H1 (cell line): ENCODE data around the gene GNAT1. TPM values are rescaled to one million over a fixed set of nuclear protein-coding genes. Genes with fewer than 3 reads are reported as not detected.

Experiments
- CTCF ChIA-PET: fragments of 300-600 bp; sonication (Branson Sonifier 250); formaldehyde crosslinking; loops from one replicate; lab custom pipeline; 2021; ENCODE audit not compliant: partially characterized antibody; lab: Charles Lee
- POLR2A ChIA-PET: fragments of 300-600 bp; sonication (Branson Sonifier 250); formaldehyde crosslinking; loops from one replicate; lab custom pipeline; 2021; ENCODE audit warnings: inconsistent platforms; ENCODE audit not compliant: partially characterized antibody; lab: Charles Lee
- DNase-seq, 2 experiments: peaks; one replicate each; pipeline versions ENCODE4 v3.0.0 to v3.0.0-alpha.2; 2010 to 2022; ENCODE audit warnings: low spot score in 2 of 2, low read depth in 1 of 2, mixed read lengths in 1 of 2
- FAIRE-seq: peaks from 2 replicates; lab custom pipeline; 2011; peaks lifted over from hg19 to GRCh38; lab: Jason Lieb, UNC
- H2AFZ ChIP-seq: 2 replicates; pipeline ENCODE4 v1.8.1; 2012; ENCODE audit warnings: low read length, inconsistent platforms
- H2AK5ac ChIP-seq: 2 replicates; pipeline ENCODE4 v1.6.1; 2013; ENCODE audit warnings: low read depth, low read length
- H2BK120ac ChIP-seq: replicated peaks from 2 replicates; pipeline ENCODE3; 2013; ENCODE audit warnings: low read depth, low read length, inconsistent platforms
- H2BK12ac ChIP-seq: 2 replicates; pipeline ENCODE4 v1.6.1; 2013; ENCODE audit warnings: low read depth, low read length
- H2BK15ac ChIP-seq: 2 replicates; pipeline ENCODE4 v1.6.1; 2013; ENCODE audit warnings: low read length
- H2BK20ac ChIP-seq: 2 replicates; pipeline ENCODE4 v1.6.1; 2013; ENCODE audit warnings: low read length
- H2BK5ac ChIP-seq: 2 replicates; pipeline ENCODE4 v1.6.1; 2013; ENCODE audit warnings: low read depth, low read length
- H3K14ac ChIP-seq: 2 replicates; pipeline ENCODE4 v1.6.1; 2013; ENCODE audit warnings: inconsistent platforms; ENCODE audit not compliant: insufficient read length
- H3K18ac ChIP-seq: 2 replicates; pipeline ENCODE4 v1.6.1; 2013; ENCODE audit warnings: low read length; ENCODE audit errors: extremely low read depth
- H3K23ac ChIP-seq: 2 replicates; pipeline ENCODE4 v1.6.1; 2013; ENCODE audit warnings: inconsistent platforms; ENCODE audit not compliant: insufficient read length
- H3K23me2 ChIP-seq: 2 replicates; pipeline ENCODE4 v1.6.1; 2013; ENCODE audit warnings: low read depth, low read length
- H3K27ac ChIP-seq: 2 replicates; pipeline ENCODE4 v1.6.1; 2011; ENCODE audit warnings: low read depth, low read length, inconsistent platforms
- H3K27me3 ChIP-seq, 4 experiments: replicated peaks in 1 of 4; 1 replicate in 1 of 4; 2 replicates in 3 of 4; pipeline versions ENCODE4 v1.6.1 to v1.8.1; 2011 to 2013; ENCODE audit warnings: low read length in 3 of 4, mild to moderate bottlenecking in 3 of 4, inconsistent platforms in 2 of 4, mixed read lengths in 2 of 4, moderate library complexity in 1 of 4; ENCODE audit not compliant: control insufficient read depth in 3 of 4, insufficient read depth in 3 of 4; ENCODE audit errors: extremely low read depth in 1 of 4
- H3K36me3 ChIP-seq, 4 experiments: 2 replicates each; pipeline versions ENCODE4 v1.6.1 to v1.8.1; 2011 to 2013; ENCODE audit warnings: mild to moderate bottlenecking in 4 of 4, low read length in 3 of 4, moderate library complexity in 2 of 4, control low read depth in 1 of 4, inconsistent platforms in 1 of 4; ENCODE audit not compliant: insufficient read depth in 4 of 4, control insufficient read depth in 2 of 4
- H3K4ac ChIP-seq: replicated peaks from 2 replicates; pipeline ENCODE3; 2013; ENCODE audit warnings: low read length, low read depth, mixed read lengths, inconsistent platforms; ENCODE audit not compliant: insufficient read length
- H3K4me1 ChIP-seq, 4 experiments: replicated peaks in 1 of 4; 1 replicate in 1 of 4; 2 replicates in 3 of 4; pipeline versions ENCODE4 v1.6.1 to v1.8.1; 2011 to 2013; ENCODE audit warnings: low read length in 3 of 4, inconsistent platforms in 2 of 4, mixed read lengths in 1 of 4; ENCODE audit not compliant: insufficient read depth in 4 of 4, control insufficient read depth in 3 of 4
- H3K4me2 ChIP-seq, 2 experiments: 2 replicates each; pipeline versions ENCODE4 v1.6.1 to v1.8.1; 2011 to 2013; ENCODE audit warnings: low read depth in 2 of 2, low read length in 2 of 2, control low read depth in 1 of 2, inconsistent platforms in 1 of 2, mild to moderate bottlenecking in 1 of 2; ENCODE audit not compliant: insufficient read depth in 1 of 2
- H3K4me3 ChIP-seq, 4 experiments: fragments of 200-600, 300-600 bp in 1 of 4; sonication (generic), shearing (Covaris generic), sonication (Bioruptor Twin) in 1 of 4; 2 replicates each; pipeline versions ENCODE4 v1.5.1 to v1.8.1; 2011 to 2016; ENCODE audit warnings: low read length in 4 of 4, low read depth in 3 of 4, control low read depth in 2 of 4, inconsistent platforms in 2 of 4, mild to moderate bottlenecking in 2 of 4, mixed read lengths in 1 of 4, moderate library complexity in 1 of 4; ENCODE audit not compliant: insufficient read depth in 2 of 4; ENCODE audit errors: extremely low read depth in 1 of 4
- H3K56ac ChIP-seq: replicated peaks from 2 replicates; pipeline ENCODE3; 2013; ENCODE audit warnings: low read depth, mild to moderate bottlenecking, mixed read lengths, low read length, inconsistent platforms; ENCODE audit not compliant: insufficient read length
- H3K79me1 ChIP-seq: 2 replicates; pipeline ENCODE4 v1.6.1; 2013; ENCODE audit warnings: low read depth, low read length, control low read depth
- H3K79me2 ChIP-seq, 2 experiments: 2 replicates each; pipeline versions ENCODE4 v1.6.1 to v1.8.1; 2012 to 2013; ENCODE audit warnings: low read length in 2 of 2, mild to moderate bottlenecking in 2 of 2, inconsistent platforms in 1 of 2; ENCODE audit not compliant: insufficient read depth in 2 of 2, control insufficient read depth in 1 of 2
- H3K9ac ChIP-seq, 4 experiments: replicated peaks in 1 of 4; 1 replicate in 1 of 4; 2 replicates in 3 of 4; pipeline versions ENCODE4 v1.6.1 to v1.8.1; 2011 to 2013; ENCODE audit warnings: low read depth in 3 of 4, low read length in 3 of 4, control low read depth in 2 of 4, mild to moderate bottlenecking in 2 of 4, moderate library complexity in 2 of 4, inconsistent platforms in 1 of 4; ENCODE audit errors: extremely low read depth in 1 of 4
- H3K9me3 ChIP-seq, 2 experiments: 2 replicates each; pipeline versions ENCODE4 v1.6.1 to v1.8.1; 2012 to 2013; ENCODE audit warnings: mild to moderate bottlenecking in 2 of 2, moderate library complexity in 2 of 2, control low read depth in 1 of 2, inconsistent platforms in 1 of 2, low read depth in 1 of 2, low read length in 1 of 2, mixed read lengths in 1 of 2; ENCODE audit not compliant: insufficient read depth in 2 of 2
- H4K20me1 ChIP-seq, 2 experiments: replicated peaks in 1 of 2; 2 replicates each; pipeline versions ENCODE3 to v1.8.1; 2011 to 2013; ENCODE audit warnings: inconsistent platforms in 2 of 2, low read length in 2 of 2, mild to moderate bottlenecking in 1 of 2; ENCODE audit not compliant: insufficient read depth in 2 of 2, control insufficient read depth in 1 of 2
- H4K5ac ChIP-seq: 2 replicates; pipeline ENCODE4 v1.6.1; 2013; ENCODE audit warnings: low read length, low read depth, mixed read lengths, inconsistent platforms; ENCODE audit not compliant: insufficient read length
- H4K8ac ChIP-seq: 2 replicates; pipeline ENCODE4 v1.8.0; 2013; ENCODE audit warnings: mild to moderate bottlenecking, moderate library complexity, low read length, inconsistent platforms; ENCODE audit not compliant: insufficient read depth; ENCODE audit errors: extremely low read depth
- H4K91ac ChIP-seq: replicated peaks from 2 replicates; pipeline ENCODE3; 2013; ENCODE audit warnings: low read length, mixed read lengths, inconsistent platforms; ENCODE audit not compliant: insufficient read length
- EGR1 ChIP-seq: IDR thresholded peaks from 2 replicates; pipeline ENCODE4 v1.6.1; 2011; ENCODE audit warnings: low read depth, low read length, borderline replicate concordance
- GTF2F1 ChIP-seq: IDR thresholded peaks from 2 replicates; pipeline ENCODE4 v1.6.1; 2012; ENCODE audit warnings: low read depth, low read length, improper control_type of control experiment, borderline replicate concordance
- KDM1A ChIP-seq: fragments of 200-600, 300-600 bp; sonication (generic); IDR thresholded peaks from 2 replicates; pipeline ENCODE4 v1.7.1; 2016; ENCODE audit warnings: mild to moderate bottlenecking, low read length, borderline replicate concordance
- RXRA ChIP-seq: IDR thresholded peaks from 2 replicates; pipeline ENCODE4 v1.6.1; 2011; ENCODE audit warnings: low read depth, mild to moderate bottlenecking, low read length, moderate library complexity; ENCODE audit not compliant: insufficient read depth
- SIN3A ChIP-seq, 2 experiments: IDR thresholded peaks in 1 of 2; conservative IDR thresholded peaks in 1 of 2; 2 replicates each; pipeline ENCODE4 v1.6.1; 2011 to 2012; ENCODE audit warnings: low read length in 2 of 2, improper control_type of control experiment in 1 of 2, low read depth in 1 of 2, mild to moderate bottlenecking in 1 of 2
- SIX5 ChIP-seq: IDR thresholded peaks from 2 replicates; pipeline ENCODE4 v1.6.1; 2011; ENCODE audit warnings: mild to moderate bottlenecking, low read depth, low read length
- WGBS, 2 experiments: shearing (Covaris generic) in 1 of 2; methylation state at CpG; one replicate each; pipeline versions ENCODE4 v1.1.6 to v1.1.7; 2013 to 2015; ENCODE audit warnings: low lambda C conversion rate in 2 of 2, mixed read lengths in 2 of 2, inconsistent platforms in 1 of 2, low coverage in 1 of 2, missing lambda C conversion rate in 1 of 2; ENCODE audit not compliant: insufficient replicate concordance in 2 of 2, insufficient coverage in 1 of 2, insufficient read length in 1 of 2; ENCODE audit errors: extremely low coverage in 1 of 2, missing lambda C conversion rate in 1 of 2; 5-methylcytosine and 5-hydroxymethylcytosine counted together
- polyA plus RNA-seq, 7 experiments: library from polyadenylated mRNA; depleted of rRNA in 3 of 7; stranded (reverse) in 5 of 7; unstranded in 2 of 7; fragments of >200 nt in 5 of 7; fragments of 200-250 nt in 2 of 7; gene quantifications; 1 replicate in 5 of 7; 2 replicates in 1 of 7; 4 replicates in 1 of 7; pipeline versions ENCODE4 v1.2.1 to v1.2.3, GENCODE V29; 2011 to 2013; ENCODE audit warnings: missing spikeins in 2 of 7, mixed read lengths in 2 of 7
- total RNA-seq: library from RNA; stranded (reverse); fragmentation: NEBNext Ultra II Directional; extraction: Animal tissue kit (Norgen Biotek cat#: 25700); gene quantifications from 2 replicates; pipeline ENCODE4 v1.2.1, GENCODE V29; 2021
- TF ChIP-seq, protein P1 (sequence below): IDR thresholded peaks from 2 replicates; pipeline ENCODE4 v1.6.1; 2012; ENCODE audit warnings: inconsistent platforms

Gene GNAT1
- total and polyA plus RNA-seq, 2 of the 8 experiments (the other 6 are each of a cell fraction or from before 2014, with no cell fraction given): 0.08 TPM; not detected in 1

DNA sequence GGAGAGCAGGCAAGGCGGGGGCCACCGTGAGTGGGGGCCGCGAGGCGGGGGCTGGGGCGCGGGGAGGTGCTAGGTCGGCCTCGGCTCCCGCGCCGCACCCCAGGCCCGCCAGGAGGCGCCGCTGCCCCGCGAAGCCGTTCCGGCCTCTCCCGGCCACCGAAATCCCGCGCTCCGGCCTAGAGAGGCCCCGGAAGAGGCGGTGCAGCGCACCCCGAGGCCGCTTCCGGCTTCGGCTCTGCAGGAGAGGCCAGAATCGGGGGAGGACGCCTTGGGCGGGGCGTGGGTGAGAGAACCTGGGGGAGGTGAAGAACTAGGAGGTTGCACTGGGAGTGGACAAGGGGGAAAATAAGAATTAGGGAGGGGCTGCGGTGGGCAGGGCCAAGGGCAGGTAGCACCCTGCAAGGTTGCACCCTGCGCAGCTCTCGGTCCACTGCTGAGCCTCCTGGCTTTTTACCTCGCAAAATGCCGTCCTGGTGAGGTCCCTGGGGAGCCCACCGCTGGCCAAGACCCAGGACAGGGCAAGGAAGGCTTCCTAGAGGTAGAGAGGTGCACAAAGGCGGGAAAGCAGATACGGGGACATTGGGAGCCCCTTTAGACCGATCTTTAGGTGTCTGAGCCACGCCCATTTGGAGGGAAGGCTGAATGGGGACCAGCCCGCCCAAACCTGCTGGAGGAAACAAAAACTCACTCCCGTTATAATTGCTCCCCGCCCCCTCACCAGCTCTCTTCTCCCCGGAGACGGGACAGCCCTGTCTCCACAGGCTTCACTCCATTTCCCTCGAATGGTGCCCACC is 36.2 kb downstream of the GNAT1 start:
- no peak overlapping the region for H3K23ac ChIP-seq
- H3K36me3 ChIP-seq: no peaks in the 10 kb centered on the region
- peak overlapping the region; percentile 51 to 88 (median 73) for H3K4me3 ChIP-seq
- peak overlapping the region; percentile 13 for H3K56ac ChIP-seq
- peak overlapping the region; percentile 89 for H4K5ac ChIP-seq
- peak overlapping the region; percentile 19; the same call in 1 of the 2 replicates for H2AFZ ChIP-seq
- H2BK120ac ChIP-seq: no peak overlapping the region
- no peaks in the 10 kb centered on the region for H3K79me2 ChIP-seq
- 1% methylated on average over 44 of the region's 51 CpGs; no CpG with 5 or more reads in 1 of the 2 experiments for WGBS, 2 experiments
- peak overlapping the region; percentile 96; the same call in 1 of the 2 replicates for H2BK15ac ChIP-seq
- H4K8ac ChIP-seq: peak overlapping the region; percentile 92
- peaks cover 0 to 3% (median 2%) of the 10 kb centered on the region in 4 experiments; a peak in 4 of 7 replicates for H3K27me3 ChIP-seq
- peaks cover 0 to 18% (median 6%) of the 10 kb centered on the region in 4 experiments; a peak in 6 of 7 replicates for H3K4me1 ChIP-seq
- peaks cover 13% of the 10 kb centered on the region; the same call in 1 of the 2 replicates for H3K23me2 ChIP-seq
- H2BK5ac ChIP-seq: peak overlapping the region; percentile 97
- H3K4ac ChIP-seq: peak overlapping the region; percentile 28
- peak overlapping the region; percentile 57 to 87 (median 80) for H3K9ac ChIP-seq
- H3K4me2 ChIP-seq: peak overlapping the region; percentile 76 to 99
- no peak for FAIRE-seq
- peak overlapping the region; percentile 94 for H3K18ac ChIP-seq
- ChIA-PET CTCF (interaction anchor here (1.2 to 48.1 kb wide), 12 partner anchors 10 to 105 kb away, joined by 3 to 2149 read pairs (median 7); partner anchors contain the start of genes GNAI2, GNAT1, LSMEM2 and SEMA3B), POLR2A (interaction anchor here (0.6 to 6.5 kb wide), 17 partner anchors 10 to 109 kb away, joined by 3 to 41 read pairs (median 7); partner anchors contain the start of genes GNAI2 and GNAT1)
- H3K27ac ChIP-seq: peak overlapping the region; percentile 86
- H3K14ac ChIP-seq: no peak overlapping the region
- no peaks in the 10 kb centered on the region for H4K20me1 ChIP-seq
- no peaks in the 10 kb centered on the region for H3K9me3 ChIP-seq
- peak overlapping the region; percentile 94 for H4K91ac ChIP-seq
- no peaks in the 10 kb centered on the region for H3K79me1 ChIP-seq
- H2AK5ac ChIP-seq: no peak overlapping the region
- DNase-seq: peak; percentile 89 to 94
- H2BK12ac ChIP-seq: peak overlapping the region; percentile 71; the same call in 1 of the 2 replicates
- 0 out of 2 replicates have a peak overlapping the region, but pooled peaks have one; percentile 61 for H2BK20ac ChIP-seq
- TF ChIP-seq RXRA (0 out of 2 replicates have a peak, but pooled peaks have one; percentile 53), GTF2F1 (no peak), KDM1A (no peak; the same call in 1 of the 2 replicates), SIN3A (conservative IDR thresholded peaks at IDR 0.05 in 1 of 2, IDR thresholded peaks at IDR 0.05 in 1 of 2; ENCODE audit: low read depth in 1 of 2, low read length in 2 of 2) (peak in 1 of 2 experiments; percentile 12; a peak in 1 of 4 replicates), SIX5 (no peak), EGR1 (peak; percentile 69; the same call in 1 of the 2 replicates)
- TF ChIP-seq, protein P1, sequence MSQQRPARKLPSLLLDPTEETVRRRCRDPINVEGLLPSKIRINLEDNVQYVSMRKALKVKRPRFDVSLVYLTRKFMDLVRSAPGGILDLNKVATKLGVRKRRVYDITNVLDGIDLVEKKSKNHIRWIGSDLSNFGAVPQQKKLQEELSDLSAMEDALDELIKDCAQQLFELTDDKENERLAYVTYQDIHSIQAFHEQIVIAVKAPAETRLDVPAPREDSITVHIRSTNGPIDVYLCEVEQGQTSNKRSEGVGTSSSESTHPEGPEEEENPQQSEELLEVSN: peak; percentile 57
